ENCODE data around the gene ZNF691.
"Not testable (repeated sequence)": the region's sequence is repeated elsewhere in the genome, so short reads cannot be mapped to it uniquely, and the experiment has no call there.

Gene ZNF691

DNA sequence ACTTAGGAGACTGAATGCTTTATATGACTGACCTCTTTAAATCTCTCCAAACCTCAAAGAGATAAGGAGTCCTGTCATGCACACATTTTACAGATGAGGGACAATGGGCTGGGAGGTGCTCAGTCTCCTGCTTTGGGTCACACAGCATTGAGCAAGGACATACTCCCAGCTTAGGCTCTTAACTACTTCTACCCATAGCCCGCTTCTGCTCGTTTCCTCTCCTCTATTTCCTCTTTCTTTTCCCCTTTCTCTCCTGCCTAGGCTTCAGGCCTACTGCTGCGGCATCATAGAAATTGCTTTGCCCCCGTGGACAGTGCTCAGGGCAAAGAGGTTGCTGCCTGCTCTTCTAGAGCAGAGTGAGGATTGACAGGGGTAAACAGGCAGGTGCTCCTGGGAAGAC, 12.4 kb upstream of the ZNF691 start:
- DNase-seq, result no peak

DNA sequence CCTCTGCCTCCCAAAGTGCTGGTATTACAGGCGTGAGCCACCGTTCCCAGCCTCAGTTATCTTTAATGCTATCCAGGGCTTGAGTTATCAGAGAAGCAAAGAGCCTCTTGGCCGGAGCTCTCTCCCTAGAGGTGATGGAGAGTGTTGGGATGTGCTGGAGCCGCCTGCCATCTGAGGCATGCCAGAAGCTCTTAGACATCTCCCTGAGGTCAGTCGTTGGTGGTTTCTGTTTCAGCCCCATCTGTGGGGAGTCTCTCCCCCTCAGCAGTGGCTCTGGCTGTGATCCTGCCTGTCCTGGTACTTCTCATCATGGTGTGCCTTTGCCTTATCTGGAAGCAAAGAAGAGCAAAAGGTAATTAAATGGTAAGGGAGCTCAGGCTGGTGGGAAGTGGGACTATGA, 11.6 kb upstream of the ZNF691 start:
- DNase-seq, result no peak

DNA sequence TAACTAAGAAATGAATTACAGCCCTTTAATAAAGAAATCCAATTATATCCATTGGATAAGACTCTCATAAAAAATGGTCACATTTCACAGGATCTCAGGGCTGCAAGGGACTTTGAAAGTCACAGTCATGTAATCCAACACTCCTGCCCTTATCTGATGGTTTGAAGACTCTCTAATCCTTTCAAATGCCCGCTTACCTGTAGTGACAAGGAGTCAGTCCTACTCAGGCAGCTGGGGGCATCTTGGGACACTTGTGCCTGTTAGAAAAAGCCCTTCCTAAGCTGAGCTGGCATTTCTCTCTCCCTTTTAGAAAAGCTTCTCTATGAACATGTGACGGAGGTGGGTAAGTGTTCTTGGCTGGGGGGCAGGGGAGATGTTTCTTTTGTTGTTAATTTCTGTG, 11.0 kb upstream of the ZNF691 start:
- peak; percentile 88 for DNase-seq

DNA sequence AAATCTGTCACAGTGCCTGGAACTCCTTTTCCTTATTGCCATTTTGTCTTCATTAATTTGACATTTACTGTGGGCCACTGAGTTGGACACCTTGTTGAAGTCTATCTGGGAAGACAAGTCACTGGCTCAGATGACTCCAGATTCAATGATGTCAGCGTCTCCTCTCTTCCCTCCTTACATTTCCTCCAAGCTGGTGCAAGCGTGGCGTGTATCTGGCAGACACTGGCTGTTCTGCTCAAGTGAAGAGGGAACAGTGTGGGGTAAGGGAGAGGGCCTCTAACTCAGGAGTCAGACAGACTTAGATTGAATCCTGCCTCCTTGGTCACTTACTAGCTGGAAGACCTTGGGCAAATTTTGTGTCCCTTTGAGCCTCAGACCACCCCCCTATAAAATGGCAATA, 8.7 kb upstream of the ZNF691 start:
- peak; percentile 56 for DNase-seq

DNA sequence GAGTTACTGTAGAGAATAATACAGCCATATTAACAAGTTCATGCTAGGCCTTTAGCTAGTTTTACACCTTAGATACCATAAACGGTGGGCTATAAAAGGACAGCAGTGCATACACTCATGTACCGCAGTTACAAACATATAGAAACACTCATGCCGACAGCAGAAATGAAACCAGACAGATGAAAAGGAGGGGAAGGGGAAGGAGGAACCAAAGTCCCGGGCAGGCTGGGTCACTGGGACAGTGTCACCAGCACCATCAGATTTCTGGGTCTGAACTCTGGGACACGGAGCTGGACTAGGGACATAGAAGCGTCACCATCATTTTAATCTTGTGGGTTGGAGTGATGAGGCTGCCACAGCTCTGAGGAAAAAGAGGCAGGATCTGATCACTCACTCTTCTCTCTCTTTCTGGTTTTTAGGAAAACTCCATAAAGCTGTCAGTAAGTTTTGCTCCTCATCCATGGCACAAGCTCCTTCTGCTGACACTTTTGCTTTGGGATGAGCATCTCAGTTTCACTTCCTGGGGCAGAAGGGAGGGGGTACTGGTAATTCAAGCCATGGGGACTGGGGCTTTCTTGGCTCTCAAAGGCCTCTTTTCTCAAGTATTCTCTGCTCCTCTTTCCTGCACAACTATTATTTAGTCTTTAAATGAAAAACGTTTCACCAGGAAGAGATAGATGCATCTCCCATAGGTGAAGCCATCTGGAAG, 7.8 kb upstream of the ZNF691 start:
- DNase-seq, result no peak

DNA sequence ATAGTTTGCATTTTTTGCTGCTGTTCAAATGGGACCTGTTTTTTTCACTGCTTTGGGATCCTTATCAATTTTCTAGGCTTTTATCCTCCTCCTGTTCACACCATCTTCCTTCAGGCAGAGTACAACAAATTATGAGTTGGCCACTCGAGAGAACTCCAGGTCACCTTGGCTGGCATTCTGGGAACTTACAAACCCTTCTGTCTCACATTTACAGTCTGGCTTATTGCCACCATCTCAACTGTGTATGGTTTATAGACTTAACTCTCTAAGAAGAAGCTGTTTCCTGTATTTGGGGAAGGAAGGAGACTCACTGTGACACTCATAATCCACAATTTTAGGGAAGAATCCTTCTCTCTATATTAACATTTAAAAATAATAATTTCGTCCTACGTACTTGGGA, 5.4 kb upstream of the ZNF691 start:
- DNase-seq, result no peak

DNA sequence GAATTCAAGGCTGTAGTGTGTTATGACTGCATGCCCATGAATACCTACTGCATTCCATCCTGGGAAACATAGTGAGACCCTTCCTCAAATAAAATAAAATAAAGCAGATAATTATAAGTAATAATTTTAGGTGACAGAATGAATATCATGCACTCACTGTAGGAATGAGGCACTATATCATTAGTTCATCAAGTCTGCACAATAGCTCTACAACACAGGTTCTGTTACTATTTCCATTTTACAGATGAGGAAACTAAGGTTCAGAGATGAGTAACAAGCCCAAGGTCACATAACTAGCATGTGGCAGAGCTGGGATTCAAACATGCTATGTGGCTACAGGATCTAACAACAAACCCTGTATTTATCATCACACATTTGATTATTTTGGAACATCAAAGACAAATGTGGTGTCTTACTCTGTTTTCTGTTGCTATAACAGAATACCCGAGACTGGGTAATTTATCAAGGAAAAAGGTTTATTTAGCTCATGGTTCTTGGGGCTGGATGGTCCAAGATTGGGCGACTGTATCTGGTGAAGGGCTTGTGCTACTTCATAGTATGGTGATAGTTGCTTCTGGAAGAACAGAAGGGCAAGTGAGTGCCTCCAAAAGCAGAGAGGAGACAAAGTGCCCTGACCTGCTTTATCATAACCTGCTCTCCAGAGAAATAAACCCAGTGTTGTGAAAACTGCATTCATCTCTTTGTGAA, 4.8 kb upstream of the ZNF691 start:
- no peak for DNase-seq

DNA sequence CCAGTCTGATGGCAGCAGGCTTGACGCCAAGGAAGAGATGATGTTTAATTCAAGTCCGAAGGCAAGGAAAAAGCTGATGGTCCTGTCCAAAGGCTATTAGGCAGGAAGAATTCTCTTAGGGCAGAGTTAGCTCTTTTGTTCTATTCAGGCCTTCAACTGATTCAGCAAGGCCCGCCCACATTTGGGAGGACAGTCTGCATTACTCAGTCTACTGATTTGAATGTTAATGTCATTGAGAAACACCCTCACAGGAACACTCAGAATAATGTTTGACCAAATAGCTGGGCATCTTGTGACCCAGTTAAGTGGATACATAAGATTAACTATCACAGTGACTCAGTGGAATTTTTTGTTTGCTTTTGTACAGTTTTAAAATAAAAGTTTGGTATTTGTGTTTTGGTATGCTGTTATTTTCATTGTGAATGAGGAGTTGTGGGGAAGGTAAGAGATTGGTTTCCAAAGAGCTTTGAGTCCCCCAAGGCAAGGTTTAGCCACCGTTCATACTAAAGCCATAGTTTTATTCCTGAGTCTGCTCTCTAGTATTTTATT, 1.7 kb upstream of the ZNF691 start:
- DNase-seq, result peak; percentile 23

DNA sequence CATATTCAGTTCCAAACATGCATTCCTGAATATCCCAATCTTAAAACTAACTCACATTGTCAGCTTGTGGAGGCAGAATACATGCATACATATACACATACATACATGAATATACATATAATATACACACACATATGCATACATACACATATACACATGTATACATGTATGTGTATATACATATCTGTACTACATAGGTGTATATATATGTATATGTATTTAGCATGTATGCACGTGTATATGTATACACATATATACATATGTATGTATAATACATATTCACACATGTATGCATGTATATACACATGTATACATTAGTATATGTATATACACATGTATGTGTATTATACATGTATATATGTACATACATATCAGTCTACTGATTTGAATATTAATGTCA, 1.2 kb upstream of the ZNF691 start:
- DNase-seq, result no peak

DNA sequence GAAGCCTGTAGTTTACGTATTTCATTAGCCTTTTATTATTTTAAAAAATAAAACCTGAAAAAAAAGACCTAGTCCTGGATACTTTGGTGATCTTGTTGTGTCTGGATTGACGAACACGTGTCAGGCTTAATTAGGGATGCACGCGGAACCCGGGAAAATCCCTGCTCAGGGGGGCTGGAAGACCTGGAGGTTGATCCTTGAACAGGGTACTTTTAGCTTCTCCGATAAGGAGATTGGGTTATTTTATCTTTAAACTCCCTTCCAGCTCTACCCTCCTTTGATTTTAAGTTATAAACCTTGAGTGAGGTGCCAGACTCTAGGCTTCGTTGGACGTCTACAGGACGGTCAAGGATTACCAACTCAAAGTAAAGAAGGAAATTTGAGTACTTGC, 552 bp upstream of the ZNF691 start:
- DNase-seq, result peak; percentile 81

DNA sequence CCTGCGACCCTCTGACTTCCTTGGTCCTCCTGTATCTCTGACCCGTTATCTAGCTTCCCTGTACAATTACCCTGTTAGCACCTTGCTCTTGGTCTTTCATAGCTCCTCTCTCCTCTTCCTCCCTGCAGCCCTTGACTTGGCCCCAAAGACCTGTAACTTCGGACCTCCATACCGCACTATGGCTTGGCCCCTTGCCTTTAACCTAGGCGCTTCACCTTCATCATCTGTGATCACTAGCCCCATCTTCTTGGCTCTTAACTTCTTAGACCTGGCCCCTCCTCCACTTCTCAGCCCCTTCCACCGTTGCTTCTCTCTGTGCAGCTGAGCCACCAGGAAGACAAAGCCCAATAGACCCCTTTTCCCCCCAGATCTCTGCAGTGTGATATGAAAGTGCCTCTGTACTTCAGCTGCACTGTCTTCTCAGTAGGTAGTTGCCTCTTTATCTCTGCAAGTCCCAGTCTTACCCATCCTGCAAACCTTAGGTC, 740 bp downstream of the ZNF691 start:
- DNase-seq, result peak; percentile 49

DNA sequence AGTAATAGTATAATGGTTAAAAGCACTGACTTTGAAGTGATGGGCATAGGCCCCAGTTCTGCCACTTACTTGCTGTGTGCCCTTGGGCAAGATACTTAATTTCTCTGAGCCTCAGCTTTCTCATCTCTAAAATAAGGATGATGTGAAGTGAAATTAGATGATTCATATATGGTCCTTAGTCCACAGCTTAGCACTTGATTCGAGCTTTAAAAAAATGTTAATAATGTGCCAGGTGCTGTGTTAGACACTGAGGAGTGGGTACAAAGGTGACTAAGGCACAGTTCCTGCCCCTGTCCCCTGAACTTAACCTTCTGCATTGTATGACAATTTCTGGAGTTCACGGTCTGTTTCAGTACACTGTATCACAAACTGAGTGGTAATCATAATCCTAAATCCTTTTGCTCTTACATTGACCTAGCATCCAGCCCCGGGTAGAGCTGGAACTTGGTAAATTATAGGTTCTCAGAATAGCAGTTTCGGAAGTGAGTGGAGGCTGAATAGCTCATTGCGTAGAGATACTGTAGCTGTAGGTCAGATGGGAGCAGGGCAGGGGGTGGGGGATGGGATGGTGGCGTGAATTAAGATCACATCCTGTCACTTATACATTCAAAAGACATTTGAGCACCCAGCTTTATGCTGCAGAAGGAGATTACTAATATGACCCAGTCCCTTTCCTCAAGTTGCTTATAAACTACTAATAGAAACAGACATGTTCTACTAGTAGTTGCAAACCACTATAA, 1.5 kb downstream of the ZNF691 start:
- peak; percentile 21 for DNase-seq

DNA sequence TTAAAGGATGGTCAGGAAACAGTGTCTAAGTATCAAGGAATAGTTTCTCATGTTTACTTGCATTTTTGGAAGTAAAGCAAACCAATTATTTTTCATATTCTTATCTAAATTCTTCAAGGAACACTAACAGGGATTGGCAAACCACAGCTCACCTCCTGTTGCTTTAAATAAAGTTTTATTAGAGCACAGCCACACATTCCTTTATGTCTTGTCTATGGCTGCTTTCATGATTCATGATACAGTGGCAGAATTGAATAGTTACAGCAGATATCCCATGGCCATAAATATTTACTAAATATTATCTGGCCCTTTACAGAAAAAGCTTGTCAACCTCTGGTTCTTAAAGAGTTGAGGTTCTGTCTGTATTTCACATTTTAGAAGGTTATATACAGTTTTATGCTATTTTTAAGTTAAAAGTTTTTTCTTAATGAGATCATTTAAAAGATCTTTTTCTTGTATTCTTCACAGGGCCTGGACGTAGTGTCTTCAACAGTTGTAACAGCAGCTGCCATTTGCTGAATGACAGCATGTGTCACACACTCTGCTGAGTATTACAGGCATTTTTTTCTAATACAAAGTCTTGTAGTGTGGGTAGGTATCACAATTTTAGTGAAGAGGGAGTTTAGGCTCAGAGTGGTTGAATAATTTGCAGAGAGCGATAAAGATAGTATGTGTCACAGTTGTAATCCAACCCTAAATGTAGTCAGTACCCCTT, 2.6 kb downstream of the ZNF691 start:
- no peak for DNase-seq

DNA sequence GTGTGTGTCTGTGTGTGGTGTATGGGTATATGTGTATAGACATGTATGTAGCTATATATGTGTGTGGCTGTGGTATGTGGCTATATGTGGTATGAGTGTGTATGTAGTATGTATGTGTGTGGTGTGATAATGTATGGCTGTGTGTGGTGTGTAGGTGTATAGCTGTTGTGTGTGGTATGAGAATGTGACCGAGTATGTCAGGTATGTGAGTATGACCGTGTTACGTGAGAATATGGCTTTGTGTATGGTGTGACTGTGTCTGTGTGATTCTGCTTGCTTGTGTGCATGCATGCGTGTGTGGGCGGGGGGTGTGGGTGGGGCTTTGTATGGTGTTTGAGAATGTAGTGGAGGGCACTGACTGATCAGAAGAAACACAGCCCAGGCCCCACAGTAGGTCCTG, 3.5 kb downstream of the ZNF691 start:
- DNase-seq, result no peak

DNA sequence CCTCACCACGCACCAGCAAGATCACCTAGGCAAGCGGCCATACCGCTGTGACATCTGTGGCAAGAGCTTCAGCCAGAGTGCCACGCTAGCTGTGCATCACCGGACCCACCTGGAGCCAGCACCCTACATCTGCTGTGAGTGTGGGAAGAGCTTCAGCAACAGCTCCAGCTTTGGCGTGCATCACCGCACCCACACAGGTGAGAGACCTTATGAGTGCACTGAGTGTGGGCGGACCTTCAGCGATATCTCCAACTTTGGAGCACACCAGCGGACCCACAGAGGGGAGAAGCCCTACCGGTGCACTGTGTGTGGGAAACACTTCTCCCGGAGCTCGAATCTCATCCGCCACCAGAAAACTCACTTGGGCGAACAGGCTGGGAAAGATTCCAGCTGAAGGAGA, 5.0 kb downstream of the ZNF691 start:
- DNase-seq, result no peak

DNA sequence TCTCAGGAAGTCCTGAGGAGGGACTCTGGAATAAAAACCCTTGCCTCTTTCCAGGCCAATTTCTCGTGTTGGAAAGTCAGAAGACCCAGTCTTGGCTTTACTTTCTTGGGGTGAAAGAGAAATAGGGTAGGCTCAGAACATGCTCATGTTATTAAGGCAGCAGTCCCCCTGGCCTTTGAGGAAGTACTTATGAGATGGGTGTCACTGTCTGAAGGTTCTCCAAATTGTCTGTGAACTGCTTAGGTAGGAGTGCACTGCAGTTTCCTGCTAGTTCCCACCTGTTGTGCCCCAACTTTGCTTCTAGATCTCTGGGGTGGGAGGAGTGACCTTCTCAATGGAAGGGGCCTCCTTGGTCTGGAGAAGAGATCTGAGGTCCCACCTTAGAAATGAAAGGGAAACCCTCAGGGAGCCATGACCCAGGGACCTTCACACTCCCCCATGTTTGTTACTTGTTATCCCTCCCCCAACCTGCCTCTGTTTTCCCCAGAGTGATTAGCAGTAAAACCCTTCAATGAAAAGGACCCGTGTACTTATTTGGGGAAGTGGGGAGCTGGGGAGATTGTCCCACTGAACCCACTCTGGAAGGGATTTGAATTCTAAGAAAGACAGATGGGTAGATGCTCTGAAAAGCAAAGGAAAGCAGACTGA, 5.7 kb downstream of the ZNF691 start:
- DNase-seq, result no peak

DNA sequence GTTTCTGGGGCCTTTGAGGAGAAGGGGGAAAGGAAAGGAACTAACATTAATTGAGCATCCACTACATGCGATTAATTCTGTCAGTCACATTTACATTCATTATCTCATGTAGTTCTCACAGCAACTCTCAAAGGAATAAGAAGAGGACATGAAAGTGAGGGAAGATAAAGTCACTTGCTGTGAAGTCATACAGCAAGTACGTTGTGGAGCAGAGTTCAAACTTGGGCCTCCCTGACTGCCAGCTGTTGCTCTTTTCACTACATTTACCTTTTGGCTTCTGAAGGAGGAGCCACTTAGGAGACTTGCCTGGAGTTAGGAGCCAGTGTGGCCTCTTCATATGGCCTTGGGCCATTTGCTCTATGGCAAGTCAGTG, 6.2 kb downstream of the ZNF691 start:
- DNase-seq, result peak; percentile 24

DNA sequence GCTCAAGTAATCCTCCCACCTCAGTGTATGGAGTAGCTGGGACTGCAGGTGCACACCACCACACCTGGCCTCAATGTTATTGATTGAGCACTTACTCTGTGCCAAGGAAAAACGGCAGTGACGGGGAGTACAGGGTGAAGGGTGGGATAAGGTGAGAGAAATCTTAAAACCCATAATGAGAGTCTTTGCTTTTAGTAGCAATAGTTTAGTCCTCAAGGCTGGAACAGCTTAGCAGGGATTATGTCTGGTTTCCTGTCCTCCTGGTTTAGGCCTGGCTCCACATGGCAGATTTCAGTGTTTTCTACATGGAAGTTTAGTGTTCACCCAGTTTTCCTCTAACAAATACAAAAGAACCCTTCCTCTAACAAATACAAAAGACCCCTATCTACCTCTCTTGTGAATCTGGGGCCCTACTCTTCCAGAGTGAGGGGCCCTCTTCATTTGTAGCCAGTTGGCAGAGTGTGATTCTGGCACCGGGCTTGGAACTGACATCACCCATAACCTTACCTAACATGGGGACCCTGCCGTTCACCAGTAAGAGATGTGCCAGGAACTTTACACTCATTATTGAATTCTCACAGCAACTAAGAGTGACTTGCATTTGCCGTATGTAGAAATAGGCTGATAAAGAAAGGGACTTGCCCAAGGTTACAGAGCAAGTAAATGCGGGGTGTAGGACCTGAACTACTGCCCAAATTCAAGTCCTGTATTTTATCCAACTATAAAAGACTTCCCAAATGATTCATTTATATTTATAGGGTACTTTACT, 6.9 kb downstream of the ZNF691 start:
- DNase-seq, result peak; percentile 79

DNA sequence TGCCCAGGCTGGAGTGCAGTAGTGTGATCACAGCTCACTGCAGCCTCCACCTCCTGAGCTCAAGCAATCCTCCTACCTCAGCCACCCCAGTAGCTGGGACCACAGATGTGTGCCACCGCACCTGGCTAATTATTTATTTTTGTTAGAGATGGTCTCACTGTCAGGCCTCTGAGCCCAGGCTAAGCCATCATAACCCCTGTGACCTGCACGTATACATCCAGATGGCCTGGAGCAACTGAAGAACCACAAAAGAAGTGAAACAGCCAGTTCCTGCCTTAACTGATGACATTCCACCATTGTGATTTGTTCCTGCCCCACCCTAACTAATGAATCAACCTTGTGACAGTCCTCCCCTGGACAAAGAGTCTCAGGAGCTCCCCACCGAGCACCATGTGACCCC, 10.1 kb downstream of the ZNF691 start:
- not testable (repeated sequence) for DNase-seq

DNA sequence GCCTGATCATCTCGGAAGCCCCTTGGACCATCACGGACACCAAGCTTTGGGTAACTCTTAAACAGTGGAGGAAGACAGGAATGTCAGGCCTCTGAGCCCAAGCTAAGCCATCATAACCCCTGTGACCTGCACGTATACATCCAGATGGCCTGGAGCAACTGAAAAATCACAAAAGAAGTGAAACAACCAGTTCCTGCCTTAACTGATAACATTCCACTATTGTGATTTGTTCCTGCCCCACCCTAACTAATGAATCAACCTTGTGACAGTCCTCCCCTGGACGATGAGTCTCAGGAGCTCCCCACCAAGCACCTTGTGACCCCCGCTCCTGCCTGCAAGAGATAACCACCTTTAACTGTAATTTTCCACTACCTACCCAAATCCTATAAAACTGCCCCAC, 13.0 kb downstream of the ZNF691 start:
- DNase-seq, result not testable (repeated sequence)

DNA sequence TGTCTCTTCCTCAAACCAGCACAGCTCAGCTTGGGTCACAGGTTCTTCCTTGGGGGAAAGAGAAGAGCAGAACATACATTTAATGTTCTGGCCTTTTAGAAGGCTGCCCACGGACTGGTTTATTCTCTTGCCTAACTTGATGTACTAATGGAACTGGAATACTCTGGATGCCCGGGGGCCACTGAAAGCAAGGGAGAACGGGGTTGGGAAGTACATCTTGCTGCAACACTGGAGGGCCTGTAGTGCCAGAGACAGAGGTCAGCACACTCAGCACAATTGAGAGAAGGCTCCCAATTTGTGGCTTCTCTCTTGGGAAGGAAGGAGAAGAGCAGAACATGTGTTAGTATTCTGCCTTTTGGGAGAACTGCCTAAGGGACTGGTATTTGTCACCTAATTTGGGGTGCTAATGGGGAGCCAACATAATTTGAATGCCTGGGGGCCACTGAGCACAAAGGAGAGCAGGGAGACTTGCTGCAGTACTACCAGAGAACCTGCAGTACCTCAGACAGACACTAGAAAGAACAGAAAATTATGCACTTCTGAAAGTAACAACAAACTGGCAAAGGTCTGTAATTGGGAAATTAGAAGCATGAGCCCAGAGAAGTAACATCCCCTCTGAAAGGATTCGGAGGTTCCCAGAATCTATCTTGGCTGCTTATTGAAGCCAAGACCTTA, 14.1 kb downstream of the ZNF691 start:
- DNase-seq, result no peak

Data from NCI-H82 (cell line).